ENCODE data around the gene LSM8. TPM values are rescaled to one million over a fixed set of nuclear protein-coding genes. Genes with fewer than 3 reads are reported as not detected.

The LSM8 gene
- total and polyA plus RNA-seq, 2 experiments from 2014 or later = 95.4 to 100 TPM

DNA sequence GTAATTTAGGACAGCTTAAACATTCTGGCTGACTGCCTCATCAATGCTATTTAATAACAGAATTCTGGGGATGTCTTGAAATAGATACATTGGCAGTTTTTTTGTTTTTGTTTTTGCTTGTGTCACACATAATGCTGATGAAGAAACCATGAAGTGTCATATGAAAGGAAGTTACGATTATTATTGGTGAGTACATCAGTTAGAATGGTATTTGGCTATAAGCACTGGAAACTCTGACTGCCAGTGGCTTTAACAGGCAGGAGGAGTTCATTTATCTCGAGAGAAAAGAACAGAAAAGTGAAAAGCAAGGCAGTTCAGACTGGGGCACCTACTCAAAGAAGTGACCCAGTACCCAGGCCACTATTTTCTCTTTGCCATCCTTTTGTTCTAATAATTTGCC, 18.1 kb downstream of the LSM8 start:
- ATAC-seq = no peak
- no peaks in the 10 kb centered on the region for H3K4me1 ChIP-seq (ENCODE audit: insufficient read depth)
- no peaks in the 10 kb centered on the region for H3K36me3 ChIP-seq (ENCODE audit: insufficient read depth)
- Mint-ChIP-seq H3K27me3 (ENCODE audit: insufficient read depth, low read depth, poor library complexity) (no peaks in the 10 kb centered on the region), H3K4me1 (no peaks in the 10 kb centered on the region), H3K27ac (no peak overlapping the region), H3K4me3 (no peak overlapping the region), H3K9me3 (no peaks in the 10 kb centered on the region), H3K36me3 (ENCODE audit: low read depth) (no peaks in the 10 kb centered on the region)
- no peaks in the 10 kb centered on the region for H4K20me1 ChIP-seq (replicated peaks; ENCODE audit: insufficient read depth)
- no peak for DNase-seq (ENCODE audit: low spot score)
- no peaks in the 10 kb centered on the region for H3K9me2 ChIP-seq (ENCODE audit: insufficient read depth)
- TF ChIP-seq ZNF331 (CRISPR knock-in tag; IDR thresholded peaks at IDR 0.05; ENCODE audit: low read depth) (no peak), NANOG (IDR thresholded peaks at IDR 0.05; ENCODE audit: borderline replicate concordance) (no peak), EZH2 (IDR thresholded peaks at IDR 0.05; ENCODE audit: low read depth, unreplicated experiment) (no peak), JUNB (IDR thresholded peaks at IDR 0.05; ENCODE audit: unreplicated experiment) (no peak), CREB1 (CRISPR knock-in tag; IDR thresholded peaks at IDR 0.05; ENCODE audit: low read depth) (no peak), STAT1 (IDR thresholded peaks at IDR 0.05; ENCODE audit: unreplicated experiment) (no peak), EZH2phosphoT487 (IDR thresholded peaks at IDR 0.05; ENCODE audit: unreplicated experiment) (no peak), POLR2AphosphoS5 (IDR thresholded peaks at IDR 0.05; ENCODE audit: low read depth) (no peak), ZNF114 (CRISPR knock-in tag; IDR thresholded peaks at IDR 0.05) (no peak)
- TF ChIP-seq, protein P1, sequence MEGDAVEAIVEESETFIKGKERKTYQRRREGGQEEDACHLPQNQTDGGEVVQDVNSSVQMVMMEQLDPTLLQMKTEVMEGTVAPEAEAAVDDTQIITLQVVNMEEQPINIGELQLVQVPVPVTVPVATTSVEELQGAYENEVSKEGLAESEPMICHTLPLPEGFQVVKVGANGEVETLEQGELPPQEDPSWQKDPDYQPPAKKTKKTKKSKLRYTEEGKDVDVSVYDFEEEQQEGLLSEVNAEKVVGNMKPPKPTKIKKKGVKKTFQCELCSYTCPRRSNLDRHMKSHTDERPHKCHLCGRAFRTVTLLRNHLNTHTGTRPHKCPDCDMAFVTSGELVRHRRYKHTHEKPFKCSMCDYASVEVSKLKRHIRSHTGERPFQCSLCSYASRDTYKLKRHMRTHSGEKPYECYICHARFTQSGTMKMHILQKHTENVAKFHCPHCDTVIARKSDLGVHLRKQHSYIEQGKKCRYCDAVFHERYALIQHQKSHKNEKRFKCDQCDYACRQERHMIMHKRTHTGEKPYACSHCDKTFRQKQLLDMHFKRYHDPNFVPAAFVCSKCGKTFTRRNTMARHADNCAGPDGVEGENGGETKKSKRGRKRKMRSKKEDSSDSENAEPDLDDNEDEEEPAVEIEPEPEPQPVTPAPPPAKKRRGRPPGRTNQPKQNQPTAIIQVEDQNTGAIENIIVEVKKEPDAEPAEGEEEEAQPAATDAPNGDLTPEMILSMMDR (conservative IDR thresholded peaks at IDR 0.05; ENCODE audit: low read depth in 2 of 2) = no peak
- TF ChIP-seq, protein P2, sequence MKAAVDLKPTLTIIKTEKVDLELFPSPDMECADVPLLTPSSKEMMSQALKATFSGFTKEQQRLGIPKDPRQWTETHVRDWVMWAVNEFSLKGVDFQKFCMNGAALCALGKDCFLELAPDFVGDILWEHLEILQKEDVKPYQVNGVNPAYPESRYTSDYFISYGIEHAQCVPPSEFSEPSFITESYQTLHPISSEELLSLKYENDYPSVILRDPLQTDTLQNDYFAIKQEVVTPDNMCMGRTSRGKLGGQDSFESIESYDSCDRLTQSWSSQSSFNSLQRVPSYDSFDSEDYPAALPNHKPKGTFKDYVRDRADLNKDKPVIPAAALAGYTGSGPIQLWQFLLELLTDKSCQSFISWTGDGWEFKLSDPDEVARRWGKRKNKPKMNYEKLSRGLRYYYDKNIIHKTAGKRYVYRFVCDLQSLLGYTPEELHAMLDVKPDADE (IDR thresholded peaks at IDR 0.05) = no peak
- TF ChIP-seq, protein P3, sequence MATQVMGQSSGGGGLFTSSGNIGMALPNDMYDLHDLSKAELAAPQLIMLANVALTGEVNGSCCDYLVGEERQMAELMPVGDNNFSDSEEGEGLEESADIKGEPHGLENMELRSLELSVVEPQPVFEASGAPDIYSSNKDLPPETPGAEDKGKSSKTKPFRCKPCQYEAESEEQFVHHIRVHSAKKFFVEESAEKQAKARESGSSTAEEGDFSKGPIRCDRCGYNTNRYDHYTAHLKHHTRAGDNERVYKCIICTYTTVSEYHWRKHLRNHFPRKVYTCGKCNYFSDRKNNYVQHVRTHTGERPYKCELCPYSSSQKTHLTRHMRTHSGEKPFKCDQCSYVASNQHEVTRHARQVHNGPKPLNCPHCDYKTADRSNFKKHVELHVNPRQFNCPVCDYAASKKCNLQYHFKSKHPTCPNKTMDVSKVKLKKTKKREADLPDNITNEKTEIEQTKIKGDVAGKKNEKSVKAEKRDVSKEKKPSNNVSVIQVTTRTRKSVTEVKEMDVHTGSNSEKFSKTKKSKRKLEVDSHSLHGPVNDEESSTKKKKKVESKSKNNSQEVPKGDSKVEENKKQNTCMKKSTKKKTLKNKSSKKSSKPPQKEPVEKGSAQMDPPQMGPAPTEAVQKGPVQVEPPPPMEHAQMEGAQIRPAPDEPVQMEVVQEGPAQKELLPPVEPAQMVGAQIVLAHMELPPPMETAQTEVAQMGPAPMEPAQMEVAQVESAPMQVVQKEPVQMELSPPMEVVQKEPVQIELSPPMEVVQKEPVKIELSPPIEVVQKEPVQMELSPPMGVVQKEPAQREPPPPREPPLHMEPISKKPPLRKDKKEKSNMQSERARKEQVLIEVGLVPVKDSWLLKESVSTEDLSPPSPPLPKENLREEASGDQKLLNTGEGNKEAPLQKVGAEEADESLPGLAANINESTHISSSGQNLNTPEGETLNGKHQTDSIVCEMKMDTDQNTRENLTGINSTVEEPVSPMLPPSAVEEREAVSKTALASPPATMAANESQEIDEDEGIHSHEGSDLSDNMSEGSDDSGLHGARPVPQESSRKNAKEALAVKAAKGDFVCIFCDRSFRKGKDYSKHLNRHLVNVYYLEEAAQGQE (IDR thresholded peaks at IDR 0.05; ENCODE audit: unreplicated experiment) = no peak
- TF ChIP-seq, protein P4, sequence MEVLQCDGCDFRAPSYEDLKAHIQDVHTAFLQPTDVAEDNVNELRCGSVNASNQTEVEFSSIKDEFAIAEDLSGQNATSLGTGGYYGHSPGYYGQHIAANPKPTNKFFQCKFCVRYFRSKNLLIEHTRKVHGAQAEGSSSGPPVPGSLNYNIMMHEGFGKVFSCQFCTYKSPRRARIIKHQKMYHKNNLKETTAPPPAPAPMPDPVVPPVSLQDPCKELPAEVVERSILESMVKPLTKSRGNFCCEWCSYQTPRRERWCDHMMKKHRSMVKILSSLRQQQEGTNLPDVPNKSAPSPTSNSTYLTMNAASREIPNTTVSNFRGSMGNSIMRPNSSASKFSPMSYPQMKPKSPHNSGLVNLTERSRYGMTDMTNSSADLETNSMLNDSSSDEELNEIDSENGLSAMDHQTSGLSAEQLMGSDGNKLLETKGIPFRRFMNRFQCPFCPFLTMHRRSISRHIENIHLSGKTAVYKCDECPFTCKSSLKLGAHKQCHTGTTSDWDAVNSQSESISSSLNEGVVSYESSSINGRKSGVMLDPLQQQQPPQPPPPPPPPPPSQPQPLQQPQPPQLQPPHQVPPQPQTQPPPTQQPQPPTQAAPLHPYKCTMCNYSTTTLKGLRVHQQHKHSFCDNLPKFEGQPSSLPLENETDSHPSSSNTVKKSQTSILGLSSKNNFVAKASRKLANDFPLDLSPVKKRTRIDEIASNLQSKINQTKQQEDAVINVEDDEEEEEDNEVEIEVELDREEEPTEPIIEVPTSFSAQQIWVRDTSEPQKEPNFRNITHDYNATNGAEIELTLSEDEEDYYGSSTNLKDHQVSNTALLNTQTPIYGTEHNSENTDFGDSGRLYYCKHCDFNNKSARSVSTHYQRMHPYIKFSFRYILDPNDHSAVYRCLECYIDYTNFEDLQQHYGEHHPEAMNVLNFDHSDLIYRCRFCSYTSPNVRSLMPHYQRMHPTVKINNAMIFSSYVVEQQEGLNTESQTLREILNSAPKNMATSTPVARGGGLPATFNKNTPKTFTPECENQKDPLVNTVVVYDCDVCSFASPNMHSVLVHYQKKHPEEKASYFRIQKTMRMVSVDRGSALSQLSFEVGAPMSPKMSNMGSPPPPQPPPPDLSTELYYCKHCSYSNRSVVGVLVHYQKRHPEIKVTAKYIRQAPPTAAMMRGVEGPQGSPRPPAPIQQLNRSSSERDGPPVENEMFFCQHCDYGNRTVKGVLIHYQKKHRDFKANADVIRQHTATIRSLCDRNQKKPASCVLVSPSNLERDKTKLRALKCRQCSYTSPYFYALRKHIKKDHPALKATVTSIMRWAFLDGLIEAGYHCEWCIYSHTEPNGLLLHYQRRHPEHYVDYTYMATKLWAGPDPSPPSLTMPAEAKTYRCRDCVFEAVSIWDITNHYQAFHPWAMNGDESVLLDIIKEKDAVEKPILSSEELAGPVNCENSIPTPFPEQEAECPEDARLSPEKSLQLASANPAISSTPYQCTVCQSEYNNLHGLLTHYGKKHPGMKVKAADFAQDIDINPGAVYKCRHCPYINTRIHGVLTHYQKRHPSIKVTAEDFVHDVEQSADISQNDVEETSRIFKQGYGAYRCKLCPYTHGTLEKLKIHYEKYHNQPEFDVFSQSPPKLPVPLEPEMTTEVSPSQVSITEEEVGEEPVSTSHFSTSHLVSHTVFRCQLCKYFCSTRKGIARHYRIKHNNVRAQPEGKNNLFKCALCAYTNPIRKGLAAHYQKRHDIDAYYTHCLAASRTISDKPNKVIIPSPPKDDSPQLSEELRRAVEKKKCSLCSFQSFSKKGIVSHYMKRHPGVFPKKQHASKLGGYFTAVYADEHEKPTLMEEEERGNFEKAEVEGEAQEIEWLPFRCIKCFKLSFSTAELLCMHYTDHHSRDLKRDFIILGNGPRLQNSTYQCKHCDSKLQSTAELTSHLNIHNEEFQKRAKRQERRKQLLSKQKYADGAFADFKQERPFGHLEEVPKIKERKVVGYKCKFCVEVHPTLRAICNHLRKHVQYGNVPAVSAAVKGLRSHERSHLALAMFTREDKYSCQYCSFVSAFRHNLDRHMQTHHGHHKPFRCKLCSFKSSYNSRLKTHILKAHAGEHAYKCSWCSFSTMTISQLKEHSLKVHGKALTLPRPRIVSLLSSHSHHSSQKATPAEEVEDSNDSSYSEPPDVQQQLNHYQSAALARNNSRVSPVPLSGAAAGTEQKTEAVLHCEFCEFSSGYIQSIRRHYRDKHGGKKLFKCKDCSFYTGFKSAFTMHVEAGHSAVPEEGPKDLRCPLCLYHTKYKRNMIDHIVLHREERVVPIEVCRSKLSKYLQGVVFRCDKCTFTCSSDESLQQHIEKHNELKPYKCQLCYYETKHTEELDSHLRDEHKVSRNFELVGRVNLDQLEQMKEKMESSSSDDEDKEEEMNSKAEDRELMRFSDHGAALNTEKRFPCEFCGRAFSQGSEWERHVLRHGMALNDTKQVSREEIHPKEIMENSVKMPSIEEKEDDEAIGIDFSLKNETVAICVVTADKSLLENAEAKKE (CRISPR knock-in tag; IDR thresholded peaks at IDR 0.05) = no peak
- H3K27me3 ChIP-seq (ENCODE audit: insufficient read depth) = no peaks in the 10 kb centered on the region
- H2AFZ ChIP-seq = no peak overlapping the region
- no peaks in the 10 kb centered on the region for H3F3A ChIP-seq (replicated peaks; ENCODE audit: low read depth)
- H3K4me2 ChIP-seq = no peak overlapping the region
- H3K4me3 ChIP-seq = no peak overlapping the region
- H3K27ac ChIP-seq (ENCODE audit: low read depth) = no peak overlapping the region
- no peaks in the 10 kb centered on the region for H3K79me2 ChIP-seq (replicated peaks; ENCODE audit: insufficient read depth)
